Natural killer cell (primary cell): ENCODE data around the gene MYB. TPM values are rescaled to one million over a fixed set of nuclear protein-coding genes. Genes with fewer than 3 reads are reported as not detected.

Experiments used
- ATAC-seq, 3 donors: fragments of 150-1000 bp in 2 of 3; fragments of 200-7000 bp in 1 of 3; cut with Tn5 transposase; 1 replicate in 1 of 3; 2 replicates in 2 of 3; pipeline ENCODE4 v1.10.0; 2021; ENCODE audit warnings: mild to moderate bottlenecking in 2 of 3, moderate library complexity in 2 of 3
- DNase-seq, 2 donors: peaks; one replicate each; pipeline versions ENCODE4 v3.0.0 to v3.0.0-alpha.2; 2013 to 2021; ENCODE audit warnings: mixed read lengths in 1 of 2
- H3K27ac ChIP-seq: one replicate; pipeline ENCODE4 v1.5.1; 2013; ENCODE audit warnings: mild to moderate bottlenecking, low read length
- H3K27me3 ChIP-seq: one replicate; pipeline ENCODE4 v1.6.1; 2013; ENCODE audit warnings: low read length; ENCODE audit not compliant: control insufficient read depth, insufficient read depth
- H3K36me3 ChIP-seq: one replicate; pipeline ENCODE4 v1.6.1; 2013; ENCODE audit warnings: low read length; ENCODE audit not compliant: control insufficient read depth, insufficient read depth
- H3K4me1 ChIP-seq: one replicate; pipeline ENCODE4 v1.6.1; 2013; ENCODE audit warnings: low read length; ENCODE audit not compliant: control insufficient read depth, insufficient read depth
- H3K4me3 ChIP-seq: one replicate; pipeline ENCODE4 v1.5.1; 2013; ENCODE audit warnings: low read length
- H3K9me3 ChIP-seq: one replicate; pipeline ENCODE4 v1.6.1; 2013; ENCODE audit warnings: low read length; ENCODE audit not compliant: control insufficient read depth, insufficient read depth
- H3K27ac Mint-ChIP-seq, 2 donors: one replicate each; pipeline ENCODE4 v1.8.0; 2022; ENCODE audit warnings: mild to moderate bottlenecking in 2 of 2, mixed read lengths in 2 of 2, moderate library complexity in 1 of 2
- H3K27me3 Mint-ChIP-seq, 2 donors: one replicate each; pipeline ENCODE4 v1.8.0; 2022; ENCODE audit warnings: low read depth in 2 of 2, mixed read lengths in 2 of 2
- H3K36me3 Mint-ChIP-seq: one replicate; pipeline ENCODE4 v1.8.0; 2022; ENCODE audit warnings: mixed read lengths
- H3K4me1 Mint-ChIP-seq, 2 donors: one replicate each; pipeline ENCODE4 v1.8.0; 2022; ENCODE audit warnings: mixed read lengths in 2 of 2
- H3K4me3 Mint-ChIP-seq: one replicate; pipeline ENCODE4 v1.8.0; 2022; ENCODE audit warnings: mild to moderate bottlenecking, moderate library complexity, mixed read lengths
- H3K9me3 Mint-ChIP-seq, 2 donors: one replicate each; pipeline ENCODE4 v1.8.0; 2022; ENCODE audit warnings: mixed read lengths in 2 of 2
- CTCF ChIP-seq: fragments of 200-600 bp; IDR thresholded peaks from one replicate; pipeline ENCODE4 v1.8.0; 2022; ENCODE audit warnings: antibody characterized with exemption
- WGBS: methylation state at CpG from one replicate; pipeline ENCODE4 v1.1.7; 2013; ENCODE audit warnings: missing lambda C conversion rate; ENCODE audit not compliant: insufficient coverage; 5-methylcytosine and 5-hydroxymethylcytosine counted together
- intact Hi-C: fragments of 100-400 bp; cut with micrococcal nuclease; formaldehyde crosslinking; loops from one replicate; pipeline ENCODE4 v1.14.2; 2022
- total RNA-seq, 4 donors: library from RNA; stranded (reverse); fragments of 120-200 nt in 1 of 4; gene quantifications; one replicate each; pipeline versions ENCODE4 v1.2.3 to v1.2.4, GENCODE V29; 2013 to 2022

MYB gene
- total RNA-seq, 3 donors from 2014 or later (not counting 1 experiment from before 2014, with no cell fraction given), result 0.40 to 3.5 (median 1.3) TPM

GRCh38 chr6:135267085-135267484 lies 86.0 kb downstream of the MYB start:
- no peak for ATAC-seq
- no peaks in the 10 kb centered on the region for H3K27me3 ChIP-seq
- intact Hi-C loops, result no loop called here
- Mint-ChIP-seq H3K4me1 (no peaks in the 10 kb centered on the region), H3K27me3 (peaks cover 0 to 2% of the 10 kb centered on the region in 2 donors), H3K27ac (no peak overlapping the region), H3K36me3 (no peaks in the 10 kb centered on the region), H3K9me3 (no peaks in the 10 kb centered on the region), H3K4me3 (no peak overlapping the region)
- no peak overlapping the region for H3K4me3 ChIP-seq
- H3K27ac ChIP-seq, result no peak overlapping the region
- H3K4me1 ChIP-seq, result no peaks in the 10 kb centered on the region
- 40% methylated on average over 1 of the region's 2 CpGs for WGBS
- H3K9me3 ChIP-seq, result no peaks in the 10 kb centered on the region
- TF ChIP-seq CTCF, result no peak
- no peak for DNase-seq
- no peaks in the 10 kb centered on the region for H3K36me3 ChIP-seq

DNA sequence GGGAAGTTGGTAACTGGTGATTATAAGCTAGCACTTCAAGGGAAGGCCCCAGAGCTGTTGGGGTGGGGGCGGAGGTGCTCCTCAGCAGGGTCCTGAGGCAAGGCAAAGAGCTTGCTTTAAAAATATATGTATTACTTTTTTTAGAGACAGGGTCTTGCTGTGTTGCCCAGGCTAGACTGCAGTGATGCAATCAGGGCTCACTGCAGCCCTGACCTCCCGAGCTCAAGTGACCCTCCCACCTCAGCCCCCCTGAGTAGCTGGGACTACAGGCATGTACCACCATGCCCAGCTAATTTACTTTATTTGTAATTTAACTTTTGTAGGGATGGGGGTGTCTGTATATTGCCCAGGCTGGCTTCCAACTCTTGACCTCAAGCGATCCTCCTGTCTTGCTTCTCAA lies 87.2 kb downstream of the MYB start:
- 95% methylated on average over 3 of the region's 3 CpGs for WGBS
- H3K27me3 Mint-ChIP-seq, result no peaks in the 10 kb centered on the region
- no peaks in the 10 kb centered on the region for H3K4me1 Mint-ChIP-seq

GRCh38 chr6:135268740-135269139 lies 87.6 kb downstream of the MYB start:
- no peaks in the 10 kb centered on the region for H3K4me1 ChIP-seq
- Mint-ChIP-seq H3K4me3 (no peak overlapping the region), H3K4me1 (no peaks in the 10 kb centered on the region), H3K27ac (no peak overlapping the region), H3K27me3 (no peaks in the 10 kb centered on the region), H3K9me3 (no peaks in the 10 kb centered on the region), H3K36me3 (no peaks in the 10 kb centered on the region)
- no peak overlapping the region for H3K4me3 ChIP-seq
- DNase-seq, result no peak
- TF ChIP-seq CTCF, result no peak
- ATAC-seq, result no peak
- no peaks in the 10 kb centered on the region for H3K27me3 ChIP-seq
- intact Hi-C loops, result no loop called here
- H3K36me3 ChIP-seq, result no peaks in the 10 kb centered on the region
- WGBS, result 96% methylated on average over 3 of the region's 3 CpGs
- H3K27ac ChIP-seq, result no peak overlapping the region
- H3K9me3 ChIP-seq, result no peaks in the 10 kb centered on the region

More for the DNA sequence above, 87.2 kb downstream of the MYB start:
- H3K4me3 ChIP-seq, result no peak overlapping the region
- DNase-seq (no peak), ATAC-seq (no peak)
- no peaks in the 10 kb centered on the region for H3K4me1 ChIP-seq
- no peak for TF ChIP-seq CTCF
- H3K27ac ChIP-seq, result no peak overlapping the region
- Mint-ChIP-seq H3K9me3 (no peaks in the 10 kb centered on the region), H3K27ac (no peak overlapping the region), H3K4me3 (no peak overlapping the region), H3K36me3 (no peaks in the 10 kb centered on the region)
- intact Hi-C loops, result no loop called here
- no peaks in the 10 kb centered on the region for H3K9me3 ChIP-seq
- no peaks in the 10 kb centered on the region for H3K36me3 ChIP-seq
- no peaks in the 10 kb centered on the region for H3K27me3 ChIP-seq

Other genes with a start within 250 kb of the MYB start
- 1 to 10 TPM in 2 of 3 donors, under 1 TPM in 1; 0.75 to 3.0 (median 1.8) TPM for gene ALDH8A1, start 231.2 kb upstream of the MYB start, total RNA-seq
- gene HBS1L, start 126.5 kb upstream of the MYB start, total RNA-seq, result 10 to 100 TPM; 75.3 to 82.2 (median 80.1) TPM